ENCODE measurements around the gene NEDD8. TPM values are rescaled to one million over a fixed set of nuclear protein-coding genes. Genes with fewer than 3 reads are reported as not detected.

NEDD8 gene
- polyA plus RNA-seq, 1 experiment: 242 TPM

- peak; percentile 46 for TF ChIP-seq CTCF (IDR thresholded peaks at IDR 0.05; ENCODE audit: insufficient read depth, low read depth, low read length)
- ChIA-PET POLR2A (no interaction called here), CTCF (interaction anchor here (0.9 to 2.4 kb wide), 4 partner anchors 29 to 85 kb away, joined by 3 to 10 read pairs (median 4); partner anchors contain the start of genes IRF9, PSME2 and TINF2)
- Histone ChIP-seq H3K36me3 (ENCODE audit: control insufficient read depth, insufficient read depth, low read length) (peaks cover 17% of the 10 kb centered on the region), H3K27me3 (ENCODE audit: control insufficient read depth, insufficient read depth, low read length) (no peaks in the 10 kb centered on the region), H3K4me3 (ENCODE audit: low read depth, low read length) (peak within 1 kb of the TSS; percentile 84)
- peak; percentile 91 for DNase-seq (ENCODE audit: low read depth)
Observed at GRCh38 chr14:24212924-24213865, 19.0 kb downstream of the NEDD8 start, which contains the start of gene CHMP4A. Gene CHMP4A, minus strand, starts transcription at chr14:24213488. Its CDS starts 49 bp downstream, at chr14:24213439.

GRCh38 chr14:24211311-24211710 lies 20.9 kb downstream of the NEDD8 start:
- ChIA-PET CTCF (interaction anchor here (1.8 kb wide), 1 partner anchor 86 kb away, joined by 6 read pairs; no protein-coding TSS in a partner anchor), POLR2A (no interaction called here)
- Histone ChIP-seq H3K4me3 (ENCODE audit: low read depth, low read length) (no peak overlapping the region), H3K27me3 (ENCODE audit: control insufficient read depth, insufficient read depth, low read length) (no peaks in the 10 kb centered on the region), H3K36me3 (ENCODE audit: control insufficient read depth, insufficient read depth, low read length) (peaks cover 23% of the 10 kb centered on the region)
- TF ChIP-seq CTCF (IDR thresholded peaks at IDR 0.05; ENCODE audit: insufficient read depth, low read depth, low read length): no peak
- DNase-seq (ENCODE audit: low read depth): no peak

- no peak overlapping the region for H3K4me3 ChIP-seq (ENCODE audit: low read depth, low read length)
- POLR2A ChIA-PET: no interaction called here
- TF ChIP-seq CTCF (IDR thresholded peaks at IDR 0.05; ENCODE audit: insufficient read depth, low read depth, low read length): no peak
- no peak for DNase-seq (ENCODE audit: low read depth)
- H3K36me3 ChIP-seq (ENCODE audit: control insufficient read depth, insufficient read depth, low read length): peaks cover 27% of the 10 kb centered on the region
- CTCF ChIA-PET: interaction anchor here (1.7 kb wide), 1 partner anchor 12 kb away, joined by 5 read pairs; no protein-coding TSS in a partner anchor
- no peaks in the 10 kb centered on the region for H3K27me3 ChIP-seq (ENCODE audit: control insufficient read depth, insufficient read depth, low read length)
Observed at GRCh38 chr14:24207625-24208024, 24.5 kb downstream of the NEDD8 start.

GRCh38 chr14:24207104-24207551 lies 25.0 kb downstream of the NEDD8 start:
- Histone ChIP-seq H3K36me3 (ENCODE audit: control insufficient read depth, insufficient read depth, low read length) (peaks cover 27% of the 10 kb centered on the region), H3K4me3 (ENCODE audit: low read depth, low read length) (no peak overlapping the region), H3K27me3 (ENCODE audit: control insufficient read depth, insufficient read depth, low read length) (no peaks in the 10 kb centered on the region)
- POLR2A ChIA-PET: no interaction called here
- DNase-seq (ENCODE audit: low read depth): no peak
- CTCF ChIA-PET: interaction anchor here (1.7 kb wide), 1 partner anchor 11 kb away, joined by 5 read pairs; no protein-coding TSS in a partner anchor
- TF ChIP-seq CTCF (IDR thresholded peaks at IDR 0.05; ENCODE audit: insufficient read depth, low read depth, low read length): no peak
